Activated B cell treated with CpG ODN at 0.5 μM for 24 hours (primary cell): Measurements from ENCODE around the gene PFN1. TPM values are rescaled to one million over a fixed set of nuclear protein-coding genes. Genes with fewer than 3 reads are reported as not detected.

Source experiments
- ATAC-seq: fragments of 200-7000 bp; cut with Tn5 transposase; one replicate; pipeline ENCODE4 v1.10.0; 2021; ENCODE audit warnings: low read depth, mild to moderate bottlenecking, moderate library complexity
- CTCF ChIA-PET: fragments of 350-600 bp; sonication (Branson Sonifier 250); formaldehyde crosslinking; loops from one replicate; lab custom pipeline; 2021; ENCODE audit warnings: antibody characterized with exemption; lab: Charles Lee
- POLR2A ChIA-PET: fragments of 350-600 bp; sonication (Branson Sonifier 250); formaldehyde crosslinking; loops from one replicate; lab custom pipeline; 2021; ENCODE audit warnings: antibody characterized with exemption; lab: Charles Lee
- DNase-seq: peaks from one replicate; pipeline ENCODE4 v3.0.0; 2022
- H3K27ac Mint-ChIP-seq: one replicate; pipeline ENCODE4 v1.8.0; 2020; ENCODE audit warnings: mixed read lengths
- H3K27me3 Mint-ChIP-seq: one replicate; pipeline ENCODE4 v1.8.0; 2021; ENCODE audit warnings: mixed read lengths
- H3K36me3 Mint-ChIP-seq: one replicate; pipeline ENCODE4 v1.8.0; 2021; ENCODE audit warnings: low read depth, mixed read lengths
- H3K4me1 Mint-ChIP-seq: one replicate; pipeline ENCODE4 v1.8.0; 2021; ENCODE audit warnings: mixed read lengths
- H3K4me3 Mint-ChIP-seq: one replicate; pipeline ENCODE4 v1.8.0; 2020; ENCODE audit warnings: mild to moderate bottlenecking, mixed read lengths
- H3K9me3 Mint-ChIP-seq: one replicate; pipeline ENCODE4 v1.8.0; 2020; ENCODE audit warnings: mixed read lengths
- intact Hi-C: fragments of 100-400 bp; cut with micrococcal nuclease; formaldehyde crosslinking; loops from one replicate; pipeline ENCODE4 v1.15.1; 2024
- total RNA-seq: library from RNA; stranded (reverse); gene quantifications from 2 replicates; pipeline ENCODE4 v1.2.3, GENCODE V29; 2022
- TF ChIP-seq, protein P1 (sequence below): fragments of 200-600 bp; IDR thresholded peaks from one replicate; pipeline ENCODE4 v1.8.0; 2022; ENCODE audit warnings: antibody characterized with exemption, mild to moderate bottlenecking

Gene PFN1
- total RNA-seq, 1 donor from 2014 or later = 1,072 TPM

DNA sequence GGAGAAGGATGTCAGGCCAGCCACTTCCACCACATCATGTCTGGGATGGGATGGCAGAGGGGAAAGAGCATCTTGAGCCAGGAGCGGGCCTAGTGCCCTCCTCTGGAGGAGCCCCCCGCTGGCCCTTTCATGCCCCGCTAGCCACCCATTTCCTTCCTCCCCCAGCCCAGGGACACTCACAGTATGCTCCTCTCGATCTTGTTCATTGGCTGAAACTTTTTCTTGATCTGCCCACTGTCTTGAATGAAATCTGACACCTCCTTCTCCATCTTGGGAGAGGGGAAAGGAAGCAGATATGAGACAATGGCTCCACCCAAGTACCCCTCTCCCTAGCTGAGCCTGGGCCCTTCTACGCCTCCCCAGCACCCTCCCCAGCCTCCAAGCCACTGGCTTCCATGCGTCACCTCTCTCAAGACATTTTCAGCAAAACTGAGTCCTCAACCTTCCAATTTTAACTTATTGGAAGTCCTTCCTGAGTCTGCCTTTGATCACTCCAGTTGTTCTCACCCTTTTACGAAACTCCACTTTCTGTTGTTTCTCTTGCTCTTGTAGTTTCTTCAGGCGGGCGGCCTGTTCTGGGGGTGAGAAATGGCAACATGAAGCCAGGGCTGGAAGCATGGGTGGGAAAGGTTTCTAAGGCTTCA lies 12.1 kb upstream of the PFN1 start:
- CTCF ChIA-PET = no interaction called here
- Mint-ChIP-seq H3K27me3 (no peaks in the 10 kb centered on the region), H3K9me3 (no peaks in the 10 kb centered on the region), H3K27ac (no peak overlapping the region), H3K4me3 (no peak overlapping the region), H3K36me3 (peaks cover 42% of the 10 kb centered on the region), H3K4me1 (peaks cover 5% of the 10 kb centered on the region)
- POLR2A ChIA-PET = interaction anchor here (1.2 kb wide), 1 partner anchor 20 kb away, joined by 3 read pairs; the partner anchor contains the start of genes RNF167 and SLC25A11
- DNase-seq (no peak), ATAC-seq (no peak)
- intact Hi-C loops = no loop called here
- TF ChIP-seq, protein P1, sequence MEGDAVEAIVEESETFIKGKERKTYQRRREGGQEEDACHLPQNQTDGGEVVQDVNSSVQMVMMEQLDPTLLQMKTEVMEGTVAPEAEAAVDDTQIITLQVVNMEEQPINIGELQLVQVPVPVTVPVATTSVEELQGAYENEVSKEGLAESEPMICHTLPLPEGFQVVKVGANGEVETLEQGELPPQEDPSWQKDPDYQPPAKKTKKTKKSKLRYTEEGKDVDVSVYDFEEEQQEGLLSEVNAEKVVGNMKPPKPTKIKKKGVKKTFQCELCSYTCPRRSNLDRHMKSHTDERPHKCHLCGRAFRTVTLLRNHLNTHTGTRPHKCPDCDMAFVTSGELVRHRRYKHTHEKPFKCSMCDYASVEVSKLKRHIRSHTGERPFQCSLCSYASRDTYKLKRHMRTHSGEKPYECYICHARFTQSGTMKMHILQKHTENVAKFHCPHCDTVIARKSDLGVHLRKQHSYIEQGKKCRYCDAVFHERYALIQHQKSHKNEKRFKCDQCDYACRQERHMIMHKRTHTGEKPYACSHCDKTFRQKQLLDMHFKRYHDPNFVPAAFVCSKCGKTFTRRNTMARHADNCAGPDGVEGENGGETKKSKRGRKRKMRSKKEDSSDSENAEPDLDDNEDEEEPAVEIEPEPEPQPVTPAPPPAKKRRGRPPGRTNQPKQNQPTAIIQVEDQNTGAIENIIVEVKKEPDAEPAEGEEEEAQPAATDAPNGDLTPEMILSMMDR = no peak

DNA sequence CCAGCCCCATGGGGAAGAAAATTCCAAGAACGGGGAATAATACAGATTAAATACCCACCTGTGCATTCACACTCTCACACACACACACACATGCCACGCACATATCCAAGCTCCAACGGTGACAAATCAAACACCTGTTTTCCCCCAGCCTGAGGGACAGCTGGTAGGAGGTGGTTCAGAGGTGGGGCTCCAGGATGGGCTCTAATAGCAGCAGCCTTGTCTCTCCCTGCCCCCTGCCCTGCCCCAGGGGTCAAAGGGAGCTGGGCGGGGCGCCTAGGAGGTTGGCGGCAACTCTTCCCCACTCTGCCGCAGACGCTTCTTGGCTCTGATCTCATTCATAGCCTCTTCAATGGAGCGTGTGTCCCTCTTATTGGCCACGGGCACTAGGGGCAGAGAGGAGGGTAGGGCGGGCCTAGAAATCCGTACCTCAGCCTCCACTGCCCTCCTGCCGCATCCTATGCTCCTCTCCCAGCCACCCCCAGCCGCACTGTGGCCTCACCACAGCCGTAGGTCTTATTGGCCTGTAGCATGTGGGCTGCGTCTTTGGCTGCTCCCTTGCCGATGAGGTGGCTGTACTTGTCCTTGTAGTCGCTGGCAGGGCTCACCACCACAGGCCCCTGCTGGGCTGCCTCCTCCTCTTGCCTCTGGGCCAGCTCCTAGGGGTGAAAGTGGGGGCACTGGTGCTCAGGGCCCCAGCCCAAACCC lies 11.1 kb upstream of the PFN1 start:
- CTCF ChIA-PET = no interaction called here

DNA sequence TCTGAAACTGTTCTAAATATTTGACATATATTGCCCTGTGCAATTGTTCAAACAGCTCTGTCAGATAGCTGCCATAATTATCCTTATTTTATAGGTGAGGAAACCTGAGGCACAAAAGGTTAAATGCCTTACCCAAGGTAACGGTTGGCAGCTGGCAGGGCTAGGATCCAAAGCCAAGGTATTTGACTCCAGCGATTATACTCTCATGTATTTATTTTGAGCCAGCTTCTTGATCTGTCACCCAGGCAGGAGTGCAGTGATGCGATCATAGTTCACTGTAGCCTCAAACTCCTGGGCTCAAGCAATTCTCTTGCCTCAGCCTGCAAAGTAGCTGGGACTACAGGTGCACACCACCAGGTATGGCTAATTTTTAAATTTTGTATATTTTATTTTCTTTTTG lies 9.8 kb upstream of the PFN1 start:
- Mint-ChIP-seq H3K27ac (no peak overlapping the region), H3K27me3 (no peaks in the 10 kb centered on the region), H3K4me3 (no peak overlapping the region), H3K36me3 (peaks cover 37% of the 10 kb centered on the region), H3K4me1 (no peaks in the 10 kb centered on the region), H3K9me3 (no peaks in the 10 kb centered on the region)
- ChIA-PET CTCF (interaction anchor here (1.4 kb wide), 1 partner anchor 49 kb away, joined by 4 read pairs; no protein-coding TSS in a partner anchor), POLR2A (interaction anchor here (0.7 to 2.3 kb wide), 3 partner anchors 9 to 120 kb away, joined by 4 to 8 read pairs (median 6); partner anchors contain the start of genes PFN1, SPAG7 and ZFP3)
- intact Hi-C loops = no loop called here
- TF ChIP-seq, protein P1 = no peak
- ATAC-seq (no peak), DNase-seq (no peak)

More for the DNA sequence above, 11.1 kb upstream of the PFN1 start:
- H3K4me3 Mint-ChIP-seq = no peak overlapping the region
- POLR2A ChIA-PET = interaction anchor here (1.2 kb wide), 1 partner anchor 19 kb away, joined by 3 read pairs; the partner anchor contains the start of genes RNF167 and SLC25A11
- H3K36me3 Mint-ChIP-seq = peaks cover 39% of the 10 kb centered on the region
- H3K27ac Mint-ChIP-seq = no peak overlapping the region
- H3K4me1 Mint-ChIP-seq = no peaks in the 10 kb centered on the region
- intact Hi-C loops = no loop called here
- H3K27me3 Mint-ChIP-seq = no peaks in the 10 kb centered on the region
- TF ChIP-seq, protein P1 = no peak
- DNase-seq = no peak
- H3K9me3 Mint-ChIP-seq = no peaks in the 10 kb centered on the region
- ATAC-seq = no peak

DNA sequence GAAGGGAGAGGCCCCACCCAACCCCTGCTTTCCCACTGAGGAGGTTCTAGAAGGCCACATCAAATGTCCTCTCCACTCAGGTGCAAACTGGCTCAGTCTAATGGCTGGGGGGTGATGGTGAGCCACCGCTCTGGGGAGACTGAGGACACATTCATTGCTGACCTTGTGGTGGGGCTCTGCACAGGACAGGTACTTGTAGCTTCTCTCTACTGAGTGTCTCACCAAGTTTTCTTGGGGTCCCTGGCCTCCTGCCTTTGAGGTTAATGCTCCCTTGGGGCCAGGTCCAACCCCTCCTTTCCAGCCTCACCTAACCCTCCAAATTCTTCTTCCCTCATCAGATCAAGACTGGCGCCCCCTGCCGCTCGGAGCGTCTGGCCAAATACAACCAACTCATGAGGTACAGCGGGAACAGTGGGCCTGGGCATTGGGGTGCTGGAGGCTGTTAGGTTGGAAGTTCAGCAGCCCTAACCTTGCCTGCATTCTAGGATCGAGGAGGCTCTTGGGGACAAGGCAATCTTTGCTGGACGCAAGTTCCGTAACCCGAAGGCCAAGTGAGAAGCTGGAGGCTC lies 8.2 kb upstream of the PFN1 start:
- Mint-ChIP-seq H3K4me3 (no peak overlapping the region), H3K27me3 (no peaks in the 10 kb centered on the region), H3K4me1 (no peaks in the 10 kb centered on the region), H3K9me3 (no peaks in the 10 kb centered on the region), H3K27ac (no peak overlapping the region), H3K36me3 (peaks cover 34% of the 10 kb centered on the region)
- CTCF ChIA-PET = no interaction called here
- POLR2A ChIA-PET = interaction anchor here (0.5 to 2.3 kb wide), 4 partner anchors 8 to 72 kb away, joined by 4 to 8 read pairs (median 5); partner anchors contain the start of genes PFN1, RNF167, SLC25A11 and SPAG7
- intact Hi-C loops = loop anchor here (1.0 kb wide), 1 partner anchor 47 kb away; no protein-coding TSS in a partner anchor
- ATAC-seq (no peak), DNase-seq (no peak)
- TF ChIP-seq, protein P1 = no peak
